SH-SY5Y (cell line): ENCODE results near the gene JAZF1.

Experiments
- GATA2 ChIP-seq: IDR thresholded peaks from 2 replicates; pipeline ENCODE4 v1.6.1; 2011; ENCODE audit warnings: mild to moderate bottlenecking, low read depth, low read length
- GATA3 ChIP-seq: IDR thresholded peaks from 2 replicates; pipeline ENCODE4 v1.6.1; 2011; ENCODE audit warnings: low read depth, mild to moderate bottlenecking, low read length, moderate library complexity

Gene JAZF1

DNA sequence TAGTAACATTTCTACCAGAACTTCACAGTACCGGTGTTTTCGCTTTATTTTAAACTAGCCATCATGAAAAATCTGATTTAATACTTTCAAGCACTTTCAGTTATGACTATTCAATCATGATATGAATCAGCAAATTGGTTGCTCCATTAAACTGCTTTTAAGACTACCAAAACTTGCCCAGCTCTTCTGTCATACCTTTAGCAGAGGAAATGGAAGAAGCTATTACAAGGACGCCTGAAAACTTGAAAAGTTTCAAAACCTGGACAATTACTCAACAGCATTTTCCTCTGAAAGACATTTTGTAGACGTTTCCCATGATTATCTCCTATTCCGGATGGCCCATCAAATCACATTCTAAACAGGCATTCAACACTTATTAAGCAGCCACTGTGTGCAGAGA is 2.0 kb downstream of the JAZF1 start:
- TF ChIP-seq GATA3 (no peak), GATA2 (no peak)

DNA sequence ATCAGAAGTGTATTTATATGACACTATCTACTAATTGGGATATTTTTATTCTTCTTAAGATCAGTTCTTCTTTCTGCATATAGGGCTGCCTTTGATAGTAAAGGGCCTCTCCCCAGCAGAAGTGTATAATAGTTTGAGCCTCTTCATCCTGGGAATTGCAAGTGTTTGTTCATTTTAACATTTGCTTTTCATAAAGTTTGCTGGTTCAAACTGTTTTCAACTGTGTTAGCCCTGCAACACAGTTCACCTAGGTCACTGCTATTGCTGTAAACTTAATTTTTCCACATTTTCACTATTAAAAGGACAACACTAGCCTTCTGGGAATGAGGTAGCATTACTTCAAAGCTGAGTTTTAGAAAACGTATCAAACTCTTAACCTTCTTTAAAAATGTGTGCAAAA is 2.8 kb downstream of the JAZF1 start:
- TF ChIP-seq GATA2: no peak
- no peak for TF ChIP-seq GATA3

- TF ChIP-seq GATA3 (no peak), GATA2 (no peak)
Observed at GRCh38 chr7:28176645-28177044, 4.0 kb downstream of the JAZF1 start.

DNA sequence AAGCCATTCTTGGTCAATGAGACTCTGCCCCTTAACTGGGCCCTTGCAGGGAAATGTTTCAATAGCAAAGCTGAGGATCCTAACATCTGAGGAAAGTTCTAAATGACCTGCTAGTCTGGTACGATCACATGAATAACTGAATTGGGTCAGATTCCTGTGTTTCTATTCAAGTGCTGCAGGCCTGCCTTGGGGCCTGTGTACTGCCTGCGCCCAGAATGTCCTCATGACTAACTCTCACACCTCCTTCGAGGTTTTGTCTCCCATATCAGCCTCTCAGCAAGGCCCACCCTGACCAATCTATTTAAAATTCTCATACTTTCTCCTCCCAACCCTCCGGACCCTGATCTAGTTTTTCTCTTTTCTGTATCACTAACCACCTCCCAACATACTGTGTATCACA is 4.4 kb downstream of the JAZF1 start:
- no peak for TF ChIP-seq GATA2
- no peak for TF ChIP-seq GATA3

DNA sequence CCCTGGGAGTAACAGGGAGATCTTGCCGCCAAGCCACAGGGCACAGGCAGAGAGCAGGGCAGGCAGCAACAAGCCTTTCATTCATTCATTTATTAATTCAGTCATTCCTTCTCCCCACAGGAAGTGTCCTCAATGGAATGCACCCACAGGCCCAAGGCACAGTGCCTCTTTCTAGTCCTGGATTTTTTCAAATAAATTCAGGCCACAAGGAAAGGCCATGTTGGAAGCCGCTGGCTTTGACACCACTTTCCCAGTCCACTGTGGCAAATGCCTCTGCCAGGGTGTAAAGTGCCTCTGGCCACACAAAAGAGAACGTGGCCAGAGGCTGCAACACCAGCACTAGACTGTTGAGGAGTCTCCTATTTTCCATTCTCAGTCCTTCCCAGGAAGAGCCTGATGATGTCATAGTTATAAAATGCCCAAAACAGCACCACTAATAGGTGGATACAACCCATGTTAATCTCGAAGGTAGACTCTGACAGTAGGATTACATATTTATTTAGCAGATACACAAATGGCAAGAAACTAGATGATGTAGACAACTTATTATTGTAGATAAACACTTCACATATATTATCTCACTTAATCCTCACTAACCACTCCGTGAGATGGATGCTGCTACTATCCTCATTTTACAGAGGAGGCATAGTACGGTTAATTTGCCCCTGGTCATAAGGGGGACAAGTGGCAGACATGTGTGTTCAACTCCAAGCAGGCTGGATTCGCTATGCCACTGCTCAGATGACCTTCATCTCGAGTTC is 5.5 kb downstream of the JAZF1 start:
- TF ChIP-seq GATA2 (no peak), GATA3 (no peak)

DNA sequence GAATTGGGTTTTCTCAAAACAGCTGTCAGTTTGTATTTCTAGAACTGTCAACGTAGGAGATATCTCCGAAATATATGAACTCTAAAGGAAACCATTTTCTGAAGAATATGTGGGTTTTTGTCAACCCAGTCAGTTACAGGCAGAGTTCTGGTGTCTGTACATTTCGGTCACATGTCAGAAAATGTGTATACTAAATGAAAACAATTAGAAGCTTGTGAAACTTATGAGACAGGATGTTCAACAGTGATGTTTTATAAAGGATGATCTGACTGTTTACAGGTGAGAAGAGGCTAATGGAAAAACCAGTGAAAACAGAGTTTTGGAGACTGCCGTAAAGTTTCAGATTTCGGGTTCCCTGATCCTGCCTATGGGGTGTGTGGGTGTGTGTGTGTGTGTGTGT is 6.2 kb downstream of the JAZF1 start:
- no peak for TF ChIP-seq GATA3
- TF ChIP-seq GATA2: no peak

DNA sequence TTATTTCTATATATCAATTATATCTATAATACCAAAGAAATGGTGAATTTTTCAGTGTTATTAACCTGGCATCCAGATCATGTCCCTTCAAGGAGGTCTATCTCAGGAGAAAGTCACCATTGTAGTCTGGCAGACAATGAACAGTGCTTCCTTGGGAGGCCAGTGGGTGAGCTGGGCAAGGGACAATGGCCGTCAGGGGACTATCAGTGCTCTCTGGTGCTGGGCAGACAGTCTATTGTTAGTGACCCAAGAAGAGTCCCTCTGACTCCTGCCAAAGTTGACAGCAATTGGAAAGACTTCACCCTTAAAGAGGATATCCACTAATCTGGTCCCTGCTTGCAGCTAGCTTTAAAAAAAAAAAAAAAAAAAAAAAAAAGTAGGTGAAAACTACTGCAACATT is 7.1 kb downstream of the JAZF1 start:
- TF ChIP-seq GATA3: no peak
- TF ChIP-seq GATA2: no peak

DNA sequence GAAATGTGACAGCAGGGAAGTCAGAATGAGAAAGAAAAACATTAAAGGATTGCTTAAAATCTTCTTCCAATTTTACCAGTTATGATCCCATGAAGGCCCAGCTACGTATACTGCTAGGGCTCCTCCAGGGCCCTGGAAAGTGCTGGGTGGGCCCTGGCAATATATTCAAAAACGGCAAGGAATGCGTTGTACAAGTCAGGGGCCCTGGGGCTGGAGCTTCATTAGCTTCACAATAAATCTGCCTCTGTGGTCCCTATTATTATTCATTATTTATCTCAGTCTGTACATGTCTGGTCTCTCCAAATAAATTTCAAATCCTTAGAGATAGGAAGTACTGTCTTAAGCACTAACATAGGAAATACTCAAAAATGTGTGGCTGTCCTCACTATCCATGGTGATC is 7.6 kb downstream of the JAZF1 start:
- TF ChIP-seq GATA2 (no peak), GATA3 (no peak)

DNA sequence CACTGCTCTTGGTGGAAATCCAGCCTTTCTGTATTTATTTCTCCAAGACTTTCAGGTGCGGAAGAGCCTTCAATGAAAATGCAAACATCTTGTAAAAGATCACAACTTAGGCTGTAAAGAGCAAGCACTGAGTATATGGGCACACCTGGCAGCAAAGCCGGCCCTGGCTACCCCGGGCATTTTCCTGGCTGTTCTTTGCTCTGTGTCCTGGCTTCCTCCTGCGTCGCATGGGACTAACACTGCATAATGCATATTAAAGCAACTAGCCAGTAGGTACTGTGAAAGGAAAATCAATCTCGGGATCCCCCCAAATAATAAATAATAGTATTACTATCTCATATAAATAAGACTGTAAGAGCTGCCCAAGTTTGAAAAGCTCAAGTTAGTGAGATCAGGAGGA is 9.9 kb downstream of the JAZF1 start:
- TF ChIP-seq GATA2 (no peak), GATA3 (no peak)

DNA sequence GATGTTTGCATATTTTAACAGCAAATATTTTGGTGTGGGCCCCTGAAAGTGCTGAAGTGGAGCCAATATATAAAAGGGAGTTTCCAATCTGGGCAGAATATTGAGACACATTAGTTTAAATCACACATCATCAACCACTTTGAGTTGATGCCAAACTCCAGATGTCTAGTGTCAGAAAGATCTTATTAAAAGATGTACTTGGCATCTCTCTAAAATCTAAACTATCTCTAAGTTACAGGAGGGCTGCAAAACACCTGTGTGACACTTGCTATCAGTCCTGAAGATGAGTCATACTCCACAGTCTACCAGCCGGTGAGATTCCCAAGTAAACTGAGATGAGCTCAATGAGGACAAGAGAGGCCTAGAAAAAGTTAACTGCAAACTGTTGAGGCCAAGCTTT is 11.4 kb downstream of the JAZF1 start:
- no peak for TF ChIP-seq GATA3
- TF ChIP-seq GATA2: no peak

- TF ChIP-seq GATA3 (no peak), GATA2 (no peak)
Observed at GRCh38 chr7:28168393-28169158, 12.0 kb downstream of the JAZF1 start.

DNA sequence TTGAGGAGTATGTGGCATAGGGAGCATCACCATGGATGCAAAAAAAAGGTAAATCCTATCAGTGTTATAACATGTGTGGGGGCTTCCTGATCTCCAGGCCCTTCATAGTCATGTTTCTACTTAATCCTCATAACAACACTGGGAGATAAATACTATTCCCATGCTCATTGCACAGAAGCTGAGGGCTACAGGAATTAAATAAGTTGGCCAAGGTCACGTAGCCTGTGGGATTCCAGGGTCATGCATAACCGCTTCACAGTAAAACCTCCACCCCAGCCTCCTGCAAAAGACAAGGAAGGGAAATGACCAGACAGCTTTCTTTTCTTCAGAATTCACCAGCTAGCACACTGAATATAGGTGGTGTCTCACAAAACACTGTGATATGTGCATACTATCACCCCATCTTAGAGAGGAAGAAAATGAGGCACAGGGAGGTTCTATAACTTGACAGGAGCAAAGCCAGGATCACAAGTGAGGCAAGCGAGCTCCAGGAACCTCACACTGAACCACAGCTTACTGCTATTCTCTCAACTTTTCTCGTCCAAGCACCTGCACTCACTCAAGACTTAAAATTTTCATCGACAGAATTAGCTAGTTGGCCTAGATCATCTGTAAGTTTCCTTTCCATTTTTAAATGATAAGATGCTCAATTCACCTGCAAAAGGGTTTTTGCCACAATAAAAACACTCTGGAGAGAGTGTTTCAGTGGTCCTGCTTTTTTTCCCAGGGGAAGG is 13.4 kb downstream of the JAZF1 start:
- TF ChIP-seq GATA3: no peak
- no peak for TF ChIP-seq GATA2

DNA sequence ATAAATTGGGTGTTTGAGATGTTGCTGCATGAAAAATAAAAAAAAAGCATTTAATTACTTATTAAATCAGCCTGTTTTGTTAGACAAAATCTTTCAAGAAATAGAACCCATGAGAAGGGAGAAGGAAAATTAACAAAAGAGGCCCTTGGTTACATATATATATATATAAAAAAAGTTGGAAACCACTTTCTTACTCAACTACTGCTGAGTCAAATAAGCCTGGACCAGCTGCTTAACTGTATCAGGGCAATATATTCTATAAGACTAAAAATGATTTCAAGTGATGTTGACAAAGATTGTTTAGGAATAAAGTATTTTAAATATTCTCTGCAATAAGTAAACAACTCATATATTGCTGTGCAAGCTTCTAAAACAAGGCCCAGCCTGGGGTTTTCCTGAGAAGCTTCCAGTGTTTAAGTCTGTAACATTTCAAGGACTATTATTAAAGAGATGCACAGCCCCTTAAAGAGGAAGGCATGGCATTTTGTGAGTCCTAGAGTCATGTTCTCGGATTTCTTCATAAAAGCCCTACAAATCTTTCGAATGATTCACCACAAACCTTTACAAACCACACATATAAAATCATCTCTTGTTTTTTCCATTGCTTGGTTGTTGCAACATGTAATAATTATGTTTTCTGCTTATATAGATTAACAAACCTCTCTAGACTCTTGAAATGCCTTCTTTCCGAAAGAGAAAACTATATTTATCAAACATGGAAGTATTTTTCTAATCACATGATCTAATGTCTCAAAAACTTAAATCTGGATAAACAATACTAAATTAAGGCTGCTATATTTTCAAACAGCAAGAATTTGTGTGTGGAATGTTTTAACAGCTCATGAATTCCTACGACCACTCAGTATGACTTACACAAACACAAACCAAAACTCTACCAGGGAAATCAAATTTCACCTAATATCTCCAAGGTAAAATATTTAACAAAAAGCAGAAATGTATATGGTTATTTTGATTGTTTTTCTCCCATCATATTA is 14.3 kb downstream of the JAZF1 start:
- TF ChIP-seq GATA2 (no peak), GATA3 (no peak)

- TF ChIP-seq GATA3 (no peak), GATA2 (no peak)
Observed at GRCh38 chr7:28165261-28165660, 15.3 kb downstream of the JAZF1 start.
